ENCODE data around the gene TMEM140. TPM values are rescaled to one million over a fixed set of nuclear protein-coding genes. Genes with fewer than 3 reads are reported as not detected.

Gene TMEM140
- total RNA-seq, 1 donor from 2014 or later: not detected

GRCh38 chr7:135184254-135184841, 36.5 kb downstream of the TMEM140 start:
- DNase-seq (ENCODE audit: low spot score): no peak
- Mint-ChIP-seq H3K36me3 (ENCODE audit: low read depth, unreplicated experiment) (peaks cover 45% of the 10 kb centered on the region), H3K4me3 (ENCODE audit: unreplicated experiment) (no peak overlapping the region), H3K27me3 (ENCODE audit: unreplicated experiment) (peaks cover 5% of the 10 kb centered on the region), H3K4me1 (ENCODE audit: unreplicated experiment) (no peaks in the 10 kb centered on the region), H3K27ac (ENCODE audit: unreplicated experiment) (no peak overlapping the region), H3K9me3 (ENCODE audit: unreplicated experiment) (peaks cover 9% of the 10 kb centered on the region)
- TF ChIP-seq CTCF (IDR thresholded peaks at IDR 0.05; ENCODE audit: unreplicated experiment): no peak

- Mint-ChIP-seq H3K4me1 (ENCODE audit: unreplicated experiment) (no peaks in the 10 kb centered on the region), H3K9me3 (ENCODE audit: unreplicated experiment) (peaks cover 9% of the 10 kb centered on the region), H3K27me3 (ENCODE audit: unreplicated experiment) (peaks cover 5% of the 10 kb centered on the region), H3K4me3 (ENCODE audit: unreplicated experiment) (no peak overlapping the region), H3K27ac (ENCODE audit: unreplicated experiment) (no peak overlapping the region), H3K36me3 (ENCODE audit: low read depth, unreplicated experiment) (peaks cover 46% of the 10 kb centered on the region)
- DNase-seq (ENCODE audit: low spot score): no peak
- TF ChIP-seq CTCF (IDR thresholded peaks at IDR 0.05; ENCODE audit: unreplicated experiment): no peak
These were observed 37.8 kb downstream of the TMEM140 start for GRCh38 chr7:135185471-135186260.

- Mint-ChIP-seq H3K4me1 (ENCODE audit: unreplicated experiment) (no peaks in the 10 kb centered on the region), H3K36me3 (ENCODE audit: low read depth, unreplicated experiment) (peaks cover 44% of the 10 kb centered on the region), H3K27me3 (ENCODE audit: unreplicated experiment) (peaks cover 5% of the 10 kb centered on the region), H3K4me3 (ENCODE audit: unreplicated experiment) (no peak overlapping the region), H3K9me3 (ENCODE audit: unreplicated experiment) (peaks cover 6% of the 10 kb centered on the region), H3K27ac (ENCODE audit: unreplicated experiment) (no peak overlapping the region)
- DNase-seq (ENCODE audit: low spot score): no peak
- no peak for TF ChIP-seq CTCF (IDR thresholded peaks at IDR 0.05; ENCODE audit: unreplicated experiment)
These were observed 38.3 kb downstream of the TMEM140 start for GRCh38 chr7:135186261-135186540.

GRCh38 chr7:135186841-135187253, 39.0 kb downstream of the TMEM140 start:
- DNase-seq (ENCODE audit: low spot score): no peak
- Mint-ChIP-seq H3K4me1 (ENCODE audit: unreplicated experiment) (no peaks in the 10 kb centered on the region), H3K4me3 (ENCODE audit: unreplicated experiment) (no peak overlapping the region), H3K27ac (ENCODE audit: unreplicated experiment) (no peak overlapping the region), H3K27me3 (ENCODE audit: unreplicated experiment) (peaks cover 5% of the 10 kb centered on the region), H3K36me3 (ENCODE audit: low read depth, unreplicated experiment) (peaks cover 41% of the 10 kb centered on the region), H3K9me3 (ENCODE audit: unreplicated experiment) (no peaks in the 10 kb centered on the region)
- no peak for TF ChIP-seq CTCF (IDR thresholded peaks at IDR 0.05; ENCODE audit: unreplicated experiment)

GRCh38 chr7:135188298-135188984, 40.6 kb downstream of the TMEM140 start:
- Mint-ChIP-seq H3K4me3 (ENCODE audit: unreplicated experiment) (no peak overlapping the region), H3K4me1 (ENCODE audit: unreplicated experiment) (no peaks in the 10 kb centered on the region), H3K27ac (ENCODE audit: unreplicated experiment) (no peak overlapping the region), H3K9me3 (ENCODE audit: unreplicated experiment) (no peaks in the 10 kb centered on the region), H3K36me3 (ENCODE audit: low read depth, unreplicated experiment) (peaks cover 37% of the 10 kb centered on the region), H3K27me3 (ENCODE audit: unreplicated experiment) (peaks cover 2% of the 10 kb centered on the region)
- TF ChIP-seq CTCF (IDR thresholded peaks at IDR 0.05; ENCODE audit: unreplicated experiment): no peak
- no peak for DNase-seq (ENCODE audit: low spot score)

All from endothelial cell (in vitro differentiated cells).